ENCODE measurements around the gene FGF10.

FGF10 gene

GRCh38 chr5:44265713-44266112 lies 123.5 kb downstream of the FGF10 start:
- DNase-seq = no peak
- H3K27ac ChIP-seq = no peak overlapping the region
- H3K4me1 ChIP-seq = no peaks in the 10 kb centered on the region
- H3K4me3 ChIP-seq = no peak overlapping the region
- intact Hi-C loops (cut with DNase I; ENCODE audit: low total_unique reads) = no loop called here
- H3K36me3 ChIP-seq = no peaks in the 10 kb centered on the region
- TF ChIP-seq CTCF (IDR thresholded peaks at IDR 0.05) = no peak
- H3K27me3 ChIP-seq = no peaks in the 10 kb centered on the region
- H3K9me3 ChIP-seq = no peaks in the 10 kb centered on the region

DNA sequence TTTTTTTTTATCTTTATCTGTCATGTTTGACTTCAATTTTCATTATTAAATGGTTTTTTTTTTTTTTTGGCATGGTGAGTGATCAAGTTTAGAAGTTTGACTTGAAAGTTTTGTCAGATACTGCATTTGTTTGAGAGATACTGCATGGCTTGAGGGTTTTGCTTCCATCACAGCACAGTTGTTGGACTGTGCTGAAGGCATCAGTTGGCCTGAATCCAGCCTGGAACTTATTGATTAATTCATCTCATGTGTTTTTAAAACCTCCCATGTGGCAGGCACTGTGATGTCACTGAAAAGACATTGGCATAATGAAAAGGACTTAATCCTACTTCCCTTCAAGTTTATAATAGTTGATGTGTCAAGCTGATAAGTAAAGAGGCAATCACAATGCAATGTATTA lies 128.4 kb downstream of the FGF10 start:
- intact Hi-C loops (cut with DNase I; ENCODE audit: low total_unique reads) = no loop called here
- H3K27ac ChIP-seq = no peak overlapping the region
- H3K4me3 ChIP-seq = no peak overlapping the region
- no peaks in the 10 kb centered on the region for H3K9me3 ChIP-seq
- H3K4me1 ChIP-seq = no peaks in the 10 kb centered on the region
- no peak for TF ChIP-seq CTCF (IDR thresholded peaks at IDR 0.05)
- no peaks in the 10 kb centered on the region for H3K27me3 ChIP-seq
- no peak for DNase-seq
- no peaks in the 10 kb centered on the region for H3K36me3 ChIP-seq

GRCh38 chr5:44257653-44258365 lies 131.4 kb downstream of the FGF10 start:
- Histone ChIP-seq H3K36me3 (no peaks in the 10 kb centered on the region), H3K27me3 (no peaks in the 10 kb centered on the region), H3K4me1 (no peaks in the 10 kb centered on the region), H3K9me3 (no peaks in the 10 kb centered on the region), H3K4me3 (no peak overlapping the region), H3K27ac (no peak overlapping the region)
- TF ChIP-seq CTCF (IDR thresholded peaks at IDR 0.05) = no peak
- intact Hi-C loops (cut with DNase I; ENCODE audit: low total_unique reads) = no loop called here
- DNase-seq = no peak

DNA sequence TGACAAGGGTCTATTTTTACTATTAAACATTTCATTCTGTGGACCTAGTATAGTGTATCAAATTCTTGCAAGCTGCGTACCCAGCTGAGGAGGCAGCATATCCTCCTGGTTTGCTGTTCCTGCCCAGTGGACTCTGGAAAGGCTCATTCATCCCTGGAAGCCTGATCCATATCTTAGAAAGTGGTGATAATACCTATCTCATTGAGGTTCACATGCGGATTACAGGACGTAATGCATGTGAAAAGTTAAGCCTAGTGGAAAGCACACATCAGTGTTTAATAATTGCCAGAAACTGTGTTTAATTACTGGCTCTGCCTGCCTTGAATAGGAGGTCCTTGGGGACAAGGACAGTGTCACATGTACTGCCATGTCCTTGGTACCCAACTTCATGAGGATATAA lies 132.0 kb downstream of the FGF10 start:
- no peak for DNase-seq
- H3K27me3 ChIP-seq = no peaks in the 10 kb centered on the region
- no peaks in the 10 kb centered on the region for H3K36me3 ChIP-seq
- no peaks in the 10 kb centered on the region for H3K4me1 ChIP-seq
- intact Hi-C loops (cut with DNase I; ENCODE audit: low total_unique reads) = no loop called here
- H3K9me3 ChIP-seq = no peaks in the 10 kb centered on the region
- no peak for TF ChIP-seq CTCF (IDR thresholded peaks at IDR 0.05)
- no peak overlapping the region for H3K4me3 ChIP-seq
- H3K27ac ChIP-seq = no peak overlapping the region

Measured in tibial artery (tissue), 4 donors.